ENCODE data around the gene CASP2.
A peak's percentile ranks its signal among the peaks of the same experiment; 100 is the strongest.

DNA sequence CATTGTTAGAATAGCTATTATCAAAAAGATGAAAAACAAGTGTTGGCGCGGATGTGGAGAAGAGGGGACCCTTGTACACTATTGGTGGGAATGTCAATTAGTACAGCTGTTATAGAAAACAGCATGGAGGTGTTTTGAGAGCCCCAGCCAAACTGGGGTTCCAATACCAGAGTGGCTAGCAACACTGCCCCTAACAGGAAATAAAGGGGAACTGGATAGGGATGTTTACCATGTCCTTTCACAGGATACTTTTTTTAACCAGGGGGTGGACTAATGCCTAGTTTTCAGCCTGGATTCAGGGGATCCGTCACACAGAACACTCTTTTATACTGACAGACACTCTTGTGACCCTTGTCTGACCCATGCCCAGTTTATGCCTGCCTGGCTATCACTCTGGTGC is 31.8 kb upstream of the CASP2 start:
- TF ChIP-seq, protein P1, sequence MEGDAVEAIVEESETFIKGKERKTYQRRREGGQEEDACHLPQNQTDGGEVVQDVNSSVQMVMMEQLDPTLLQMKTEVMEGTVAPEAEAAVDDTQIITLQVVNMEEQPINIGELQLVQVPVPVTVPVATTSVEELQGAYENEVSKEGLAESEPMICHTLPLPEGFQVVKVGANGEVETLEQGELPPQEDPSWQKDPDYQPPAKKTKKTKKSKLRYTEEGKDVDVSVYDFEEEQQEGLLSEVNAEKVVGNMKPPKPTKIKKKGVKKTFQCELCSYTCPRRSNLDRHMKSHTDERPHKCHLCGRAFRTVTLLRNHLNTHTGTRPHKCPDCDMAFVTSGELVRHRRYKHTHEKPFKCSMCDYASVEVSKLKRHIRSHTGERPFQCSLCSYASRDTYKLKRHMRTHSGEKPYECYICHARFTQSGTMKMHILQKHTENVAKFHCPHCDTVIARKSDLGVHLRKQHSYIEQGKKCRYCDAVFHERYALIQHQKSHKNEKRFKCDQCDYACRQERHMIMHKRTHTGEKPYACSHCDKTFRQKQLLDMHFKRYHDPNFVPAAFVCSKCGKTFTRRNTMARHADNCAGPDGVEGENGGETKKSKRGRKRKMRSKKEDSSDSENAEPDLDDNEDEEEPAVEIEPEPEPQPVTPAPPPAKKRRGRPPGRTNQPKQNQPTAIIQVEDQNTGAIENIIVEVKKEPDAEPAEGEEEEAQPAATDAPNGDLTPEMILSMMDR (conservative IDR thresholded peaks at IDR 0.05; ENCODE audit: low read length) = peak; percentile 48
- no peak for TF ChIP-seq EZH2phosphoT487 (IDR thresholded peaks at IDR 0.05; ENCODE audit: borderline replicate concordance)
